PC-9 (cell line): ENCODE results near the gene PNKP. TPM values are rescaled to one million over a fixed set of nuclear protein-coding genes. Genes with fewer than 3 reads are reported as not detected.

ENCODE experiments used
- BruUV-seq: library from RNA; stranded (reverse); fragments of 400-500 nt; replicated peaks from 2 replicates; lab custom pipeline; 2021; lab: Mats Ljungman, UMichigan
- CTCF ChIA-PET: fragments of 300-600 bp; sonication (Branson Sonifier 250); formaldehyde crosslinking; loops from one replicate; lab custom pipeline; 2022; ENCODE audit warnings: antibody characterized with exemption; lab: Charles Lee
- POLR2A ChIA-PET: fragments of 300-600 bp; sonication (Branson Sonifier 250); formaldehyde crosslinking; loops from one replicate; lab custom pipeline; 2022; ENCODE audit warnings: antibody characterized with exemption; ENCODE audit not compliant: unreplicated experiment; lab: Charles Lee
- DNase-seq, 2 experiments: peaks; one replicate each; pipeline versions ENCODE4 v3.0.0 to v3.0.0-alpha.2; 2015 to 2022; ENCODE audit warnings: mixed read lengths in 1 of 2
- H2AFZ ChIP-seq: fragments of 200-600 bp; sonication (generic); 2 replicates; pipeline ENCODE4 v1.8.1; 2017; ENCODE audit warnings: antibody characterized with exemption
- H3F3A ChIP-seq: fragments of 200-600 bp; sonication (generic); 2 replicates; pipeline ENCODE4 v1.8.1; 2017; ENCODE audit warnings: antibody characterized with exemption, mild to moderate bottlenecking, low read depth; ENCODE audit not compliant: insufficient read depth
- H3K27ac ChIP-seq: fragments of 200-600 bp; sonication (generic); 2 replicates; pipeline ENCODE4 v1.6.1; 2016; ENCODE audit warnings: mixed run types
- H3K27me3 ChIP-seq: fragments of 200-600 bp; sonication (generic); 2 replicates; pipeline ENCODE4 v1.6.1; 2016; ENCODE audit warnings: low read depth, mixed run types; ENCODE audit not compliant: insufficient read depth
- H3K36me3 ChIP-seq: fragments of 200-600 bp; sonication (generic); 2 replicates; pipeline ENCODE4 v1.6.1; 2016; ENCODE audit warnings: low read depth, mixed run types
- H3K4me1 ChIP-seq: fragments of 200-600 bp; sonication (generic); replicated peaks from 2 replicates; pipeline ENCODE4 v1.6.1; 2016; ENCODE audit warnings: mixed run types; ENCODE audit not compliant: insufficient read depth
- H3K4me2 ChIP-seq: fragments of 200-600 bp; sonication (generic); 2 replicates; pipeline ENCODE4 v1.6.1; 2017; ENCODE audit warnings: mixed run types
- H3K4me3 ChIP-seq: fragments of 200-600 bp; sonication (generic); 2 replicates; pipeline ENCODE4 v1.6.1; 2016; ENCODE audit warnings: mixed run types
- H3K79me2 ChIP-seq: fragments of 200-600 bp; sonication (generic); 2 replicates; pipeline ENCODE4 v1.6.1; 2017; ENCODE audit warnings: low read depth, mixed run types
- H3K9me2 ChIP-seq: fragments of 200-600 bp; sonication (generic); 2 replicates; pipeline ENCODE4 v1.8.1; 2017; ENCODE audit warnings: mild to moderate bottlenecking; ENCODE audit not compliant: insufficient read depth
- H3K9me3 ChIP-seq: fragments of 200-600 bp; sonication (generic); 2 replicates; pipeline ENCODE4 v1.8.1; 2016; ENCODE audit warnings: low read depth; ENCODE audit not compliant: insufficient read depth
- H4K20me1 ChIP-seq: fragments of 200-600 bp; sonication (generic); 2 replicates; pipeline ENCODE4 v1.8.1; 2017; ENCODE audit not compliant: insufficient read depth
- CTCF ChIP-seq: fragments of 200-600 bp; sonication (generic); conservative IDR thresholded peaks from 2 replicates; pipeline ENCODE4 v1.6.1; 2017; ENCODE audit warnings: mixed run types, antibody characterized with exemption, mild to moderate bottlenecking, moderate library complexity
- EZH2 ChIP-seq: fragments of 200-600 bp; sonication (generic); IDR thresholded peaks from 2 replicates; pipeline ENCODE4 v1.8.0; 2017; ENCODE audit warnings: antibody characterized with exemption, low read depth
- intact Hi-C: fragments of 100-400 bp; cut with micrococcal nuclease; formaldehyde crosslinking; loops from one replicate; pipeline ENCODE4 v1.10.0; 2022; ENCODE audit not compliant: unreplicated experiment
- total RNA-seq: library from RNA; stranded (reverse); gene quantifications from 2 replicates; pipeline ENCODE4 v1.2.3, GENCODE V29; 2021

PNKP gene
- total RNA-seq, 1 experiment from 2014 or later: 82.7 TPM

GRCh38 chr19:49891393-49891792, 24.0 kb upstream of the PNKP start:
- no peaks in the 10 kb centered on the region for H3K9me2 ChIP-seq
- no peaks in the 10 kb centered on the region for H4K20me1 ChIP-seq
- H3K79me2 ChIP-seq: no peaks in the 10 kb centered on the region
- no peaks in the 10 kb centered on the region for H3K9me3 ChIP-seq
- H3K27me3 ChIP-seq: no peaks in the 10 kb centered on the region
- CTCF ChIA-PET: interaction anchor here (0.5 kb wide), 1 partner anchor 664 kb away, joined by 3 read pairs; no protein-coding TSS in a partner anchor
- H3K36me3 ChIP-seq: no peaks in the 10 kb centered on the region
- TF ChIP-seq CTCF (no peak), EZH2 (no peak)
- BruUV-seq: no TSS peak
- POLR2A ChIA-PET: no interaction called here
- no peak overlapping the region for H3K4me2 ChIP-seq
- H3K27ac ChIP-seq: no peak overlapping the region
- H3K4me3 ChIP-seq: no peak overlapping the region
- intact Hi-C loops: no loop called here
- H3F3A ChIP-seq: peaks cover 13% of the 10 kb centered on the region; the same call in 1 of the 2 replicates
- DNase-seq: no peak
- no peak overlapping the region for H2AFZ ChIP-seq
- no peaks in the 10 kb centered on the region; the same call in 1 of the 2 replicates for H3K4me1 ChIP-seq

DNA sequence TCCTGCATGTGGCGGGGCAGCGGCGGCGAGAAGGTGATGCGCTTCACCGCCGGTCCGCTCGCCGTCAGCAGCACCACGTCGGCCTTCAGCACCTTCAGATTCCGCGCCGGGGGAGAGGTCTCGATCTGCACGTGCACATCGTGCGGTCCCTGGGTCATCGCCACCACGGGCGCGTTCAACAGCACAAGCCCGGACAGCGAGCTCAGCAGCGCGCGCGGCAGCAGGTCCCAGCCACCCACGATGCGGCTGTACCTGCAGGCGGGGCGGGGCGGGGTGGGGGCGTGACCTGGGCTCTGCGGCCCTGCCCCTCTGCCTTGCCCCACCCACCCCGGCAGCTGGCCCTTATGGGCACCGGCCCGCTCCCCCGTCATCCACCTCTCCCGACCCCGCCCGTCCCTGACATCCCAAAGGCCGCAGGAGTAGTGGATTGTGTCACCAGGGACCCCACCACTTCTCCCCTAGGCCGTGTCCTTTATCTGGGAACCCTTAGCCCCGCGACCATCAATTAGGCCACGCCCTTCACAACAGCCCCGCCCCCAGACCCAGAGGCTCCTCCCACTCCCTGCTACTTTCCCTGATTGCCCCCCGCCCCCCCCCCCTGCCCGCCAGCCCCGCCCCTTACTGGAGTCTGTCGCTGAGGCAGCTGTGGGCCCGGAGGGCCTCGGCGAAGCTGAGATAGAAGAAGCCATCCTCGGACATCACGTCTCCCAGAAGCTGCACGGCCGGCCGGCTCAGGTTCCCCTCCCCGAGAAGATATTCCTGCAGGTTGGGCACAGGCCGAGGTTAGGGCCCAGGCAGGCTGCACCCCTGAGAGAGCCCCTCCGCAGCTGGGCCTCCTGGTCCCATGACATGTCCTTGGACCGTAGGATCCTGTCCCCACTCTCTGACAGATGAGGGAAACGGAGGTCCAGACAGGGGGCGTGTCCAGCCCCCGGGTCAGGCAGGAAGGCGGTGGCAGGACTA, 23.3 kb upstream of the PNKP start:
- Histone ChIP-seq H3K79me2 (no peaks in the 10 kb centered on the region), H3K27ac (no peak overlapping the region), H3K4me3 (peak overlapping the region; percentile 57), H4K20me1 (no peaks in the 10 kb centered on the region), H3K4me1 (no peaks in the 10 kb centered on the region; the same call in 1 of the 2 replicates), H3K9me2 (no peaks in the 10 kb centered on the region), H3F3A (peaks cover 21% of the 10 kb centered on the region; the same call in 1 of the 2 replicates), H3K36me3 (no peaks in the 10 kb centered on the region), H3K4me2 (peak overlapping the region; percentile 93), H3K9me3 (no peaks in the 10 kb centered on the region), H3K27me3 (no peaks in the 10 kb centered on the region), H2AFZ (peak overlapping the region; percentile 81)
- DNase-seq: peak; percentile 35 to 69
- ChIA-PET POLR2A (interaction anchor here (0.6 kb wide), 2 partner anchors 21 to 23 kb away, joined by 4 to 16 read pairs; no protein-coding TSS in a partner anchor), CTCF (no interaction called here)
- intact Hi-C loops: no loop called here
- TF ChIP-seq EZH2 (no peak), CTCF (peak; percentile 44; the same call in 1 of the 2 replicates)
- no TSS peak for BruUV-seq

DNA sequence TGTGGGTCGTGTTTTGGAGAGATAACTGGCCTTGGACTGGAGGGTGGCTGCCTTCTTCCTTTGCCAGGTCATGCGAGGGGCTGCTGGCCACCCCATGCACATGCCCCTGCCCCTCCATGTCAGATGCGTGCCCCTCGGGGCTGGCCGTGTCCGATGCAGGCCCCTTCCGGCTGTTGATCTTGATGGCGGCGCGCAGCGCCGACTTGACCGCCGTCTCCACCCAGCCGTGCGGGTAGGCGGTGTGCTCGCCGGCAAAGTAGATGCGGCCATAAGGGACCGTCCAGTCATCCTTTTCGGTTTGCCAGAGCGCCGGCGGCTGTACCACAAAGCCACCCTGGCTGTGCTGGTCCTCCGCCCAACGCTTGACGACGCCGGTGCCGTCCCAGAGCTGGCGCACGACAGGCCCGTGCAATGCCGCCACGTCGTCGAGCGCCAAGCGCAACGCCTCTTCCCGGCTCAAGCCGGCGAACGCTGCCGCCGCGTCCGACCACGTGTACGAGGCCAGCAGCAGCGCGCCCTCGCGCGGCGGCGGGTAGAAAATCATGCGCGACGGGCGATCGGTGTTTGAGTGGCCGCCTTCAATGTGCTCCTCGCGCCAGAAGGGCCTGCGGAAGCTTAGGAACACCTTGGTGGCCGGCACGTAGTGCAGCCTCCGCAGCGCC, 22.4 kb upstream of the PNKP start:
- ChIA-PET POLR2A (interaction anchor here (0.6 kb wide), 1 partner anchor 20 kb away, joined by 16 read pairs; no protein-coding TSS in a partner anchor), CTCF (no interaction called here)
- no TSS peak for BruUV-seq
- Histone ChIP-seq H2AFZ (peak overlapping the region; percentile 81), H3K4me1 (no peaks in the 10 kb centered on the region; the same call in 1 of the 2 replicates), H4K20me1 (no peaks in the 10 kb centered on the region), H3K9me2 (no peaks in the 10 kb centered on the region), H3K36me3 (no peaks in the 10 kb centered on the region), H3K79me2 (no peaks in the 10 kb centered on the region), H3K27ac (no peak overlapping the region), H3K27me3 (no peaks in the 10 kb centered on the region), H3K4me2 (peak overlapping the region; percentile 93), H3K4me3 (peak overlapping the region; percentile 57), H3F3A (peaks cover 29% of the 10 kb centered on the region; the same call in 1 of the 2 replicates), H3K9me3 (no peaks in the 10 kb centered on the region)
- TF ChIP-seq CTCF (peak; percentile 77), EZH2 (no peak)
- peak; percentile 34 to 74 for DNase-seq
- intact Hi-C loops: no loop called here
